GM12891 (cell line): ENCODE data around the gene CASP6.

Experiments used
- DNase-seq: peaks from one replicate; pipeline ENCODE4 v3.0.0; 2011; ENCODE audit warnings: low spot score; ENCODE audit not compliant: insufficient read length
- FAIRE-seq: peaks from 2 replicates; lab custom pipeline; 2011; peaks lifted over from hg19 to GRCh38; lab: Jason Lieb, UNC
- PAX5 ChIP-seq: IDR thresholded peaks from 2 replicates; pipeline ENCODE4 v1.6.1; 2011; ENCODE audit warnings: low read length, moderate library complexity, mild to moderate bottlenecking; ENCODE audit not compliant: insufficient read depth, severe bottlenecking
- POLR2A ChIP-seq: IDR thresholded peaks from 2 replicates; pipeline ENCODE4 v1.6.1; 2011; ENCODE audit warnings: low read depth, low read length, control low read depth
- POLR2AphosphoS5 ChIP-seq: IDR thresholded peaks from 2 replicates; pipeline ENCODE4 v1.6.1; 2011; ENCODE audit warnings: low read depth, low read length, control low read depth
- POU2F2 ChIP-seq: IDR thresholded peaks from 2 replicates; pipeline ENCODE4 v1.6.1; 2011; ENCODE audit warnings: low read depth, mild to moderate bottlenecking, control low read depth, low read length, moderate library complexity
- SPI1 ChIP-seq: IDR thresholded peaks from 2 replicates; pipeline ENCODE4 v1.6.1; 2011; ENCODE audit warnings: low read depth, low read length, control low read depth
- TAF1 ChIP-seq: IDR thresholded peaks from 2 replicates; pipeline ENCODE4 v1.6.1; 2011; ENCODE audit warnings: low read depth, low read length, control low read depth

CASP6 gene

DNA sequence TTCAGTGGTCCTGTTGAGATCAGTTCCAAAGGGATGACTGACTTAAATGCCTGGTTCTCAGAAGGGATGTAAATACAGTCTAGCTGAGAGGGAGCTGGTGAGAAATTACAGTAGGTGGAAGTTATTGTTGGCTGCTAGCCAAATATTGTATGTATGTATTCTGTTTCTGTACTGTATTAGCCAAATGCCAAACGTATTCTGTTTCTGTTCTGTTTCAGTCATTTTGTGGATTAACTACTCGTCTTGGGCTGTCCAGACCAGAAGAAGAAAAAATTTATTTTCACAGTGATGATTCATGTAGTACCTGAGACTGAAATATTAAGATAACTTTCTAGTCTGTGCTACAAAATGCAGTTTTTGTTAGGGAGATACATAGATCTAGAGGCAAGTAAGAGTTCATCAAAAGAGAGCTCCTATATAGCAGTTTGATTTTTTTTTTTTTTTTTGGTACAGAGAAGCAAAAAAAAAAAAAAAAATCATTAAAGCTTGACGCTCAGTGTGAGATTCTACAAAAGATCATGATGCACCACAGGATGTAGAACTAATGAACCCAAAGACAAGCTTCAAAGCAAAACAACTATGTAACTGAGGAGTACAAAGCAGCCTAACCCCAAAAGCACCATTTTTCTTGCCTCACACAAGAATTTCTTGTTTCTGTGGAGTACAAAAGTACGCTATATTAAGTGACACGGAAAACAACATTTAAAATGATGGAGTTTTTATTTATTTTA lies 54.8 kb downstream of the CASP6 start:
- FAIRE-seq (peak; percentile 79), DNase-seq (peak; percentile 13)
- TF ChIP-seq POLR2AphosphoS5 = no peak
- TF ChIP-seq PAX5 = no peak
- no peak for TF ChIP-seq POLR2A
- TF ChIP-seq POU2F2 = no peak
- TF ChIP-seq TAF1 = no peak
- no peak for TF ChIP-seq SPI1

DNA sequence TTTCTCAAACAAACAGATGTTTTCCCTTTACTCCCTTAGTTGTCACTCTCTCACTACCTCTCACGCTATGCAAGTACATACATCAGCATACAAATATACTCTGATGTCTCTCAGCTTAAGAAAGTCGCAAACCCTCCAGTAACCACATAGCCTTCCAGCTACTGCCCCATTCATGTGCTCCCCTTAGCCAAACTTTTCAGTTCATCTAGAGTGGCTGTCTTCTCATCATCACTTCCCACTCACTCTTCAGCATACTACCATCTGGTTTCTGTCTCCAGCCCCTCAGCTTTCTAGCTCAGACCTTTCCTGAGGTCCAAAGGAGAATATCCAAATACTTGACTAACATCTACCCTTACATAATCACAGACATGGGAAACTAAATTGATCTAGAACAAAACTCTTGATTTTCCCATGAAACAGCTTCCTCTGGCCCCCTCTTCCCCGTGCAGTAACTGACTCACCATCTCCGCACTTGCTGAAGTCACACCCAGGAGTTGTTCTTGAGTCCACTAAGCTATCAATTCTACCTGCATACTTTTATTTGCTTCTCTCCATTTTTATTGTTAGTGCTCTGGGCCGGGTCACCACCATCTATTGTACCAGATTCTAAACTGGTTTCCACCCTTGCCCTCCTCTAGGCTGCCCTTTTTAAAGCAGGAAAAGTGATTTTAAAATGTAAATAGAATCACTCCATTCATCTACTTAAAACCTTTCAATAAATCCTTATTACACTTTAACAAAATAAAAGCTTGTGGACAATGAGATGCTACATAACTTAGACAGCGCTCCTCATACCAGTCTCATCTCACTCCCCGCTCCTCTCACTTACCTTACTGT lies 57.2 kb downstream of the CASP6 start:
- TF ChIP-seq TAF1 (no peak), PAX5 (no peak), POLR2A (no peak), SPI1 (no peak), POLR2AphosphoS5 (no peak), POU2F2 (no peak)
- FAIRE-seq = no peak
- DNase-seq = no peak

GRCh38 chr4:109640644-109641043 lies 62.6 kb downstream of the CASP6 start:
- FAIRE-seq (no peak), DNase-seq (no peak)
- TF ChIP-seq PAX5 (no peak), POLR2AphosphoS5 (no peak), POLR2A (no peak), SPI1 (no peak), POU2F2 (no peak), TAF1 (no peak)
